H9 (cell line): ENCODE data around the gene SAMD7. TPM values are rescaled to one million over a fixed set of nuclear protein-coding genes. Genes with fewer than 3 reads are reported as not detected.

Experiments used
- DNase-seq: peaks from one replicate; pipeline ENCODE4 v3.0.0-alpha.2; 2017
- H2AFZ ChIP-seq: one replicate; pipeline ENCODE4 v1.6.1; 2013; ENCODE audit warnings: mild to moderate bottlenecking, low read length, control low read depth, moderate library complexity
- H2AK5ac ChIP-seq: 2 replicates; pipeline ENCODE4 v1.6.1; 2013; ENCODE audit warnings: low read length, control low read depth, mixed read lengths; ENCODE audit not compliant: insufficient read length
- H2BK120ac ChIP-seq: one replicate; pipeline ENCODE4 v1.6.1; 2013; ENCODE audit warnings: low read depth, mild to moderate bottlenecking, low read length, control low read depth, inconsistent platforms; ENCODE audit not compliant: poor library complexity, severe bottlenecking
- H2BK12ac ChIP-seq: 2 replicates; pipeline ENCODE4 v1.6.1; 2013; ENCODE audit warnings: low read length, control low read depth, mixed read lengths, low read depth; ENCODE audit not compliant: insufficient read length
- H2BK15ac ChIP-seq: 2 replicates; pipeline ENCODE4 v1.6.1; 2013; ENCODE audit warnings: low read depth, low read length, control low read depth
- H2BK20ac ChIP-seq: one replicate; pipeline ENCODE4 v1.6.1; 2013; ENCODE audit warnings: low read depth, mild to moderate bottlenecking, low read length, control low read depth, inconsistent platforms; ENCODE audit not compliant: poor library complexity, severe bottlenecking
- H2BK5ac ChIP-seq: 2 replicates; pipeline ENCODE4 v1.6.1; 2013; ENCODE audit warnings: low read length, control low read depth, mixed read lengths; ENCODE audit not compliant: insufficient read length
- H3K14ac ChIP-seq: 2 replicates; pipeline ENCODE4 v1.6.1; 2013; ENCODE audit warnings: low read length, control low read depth; ENCODE audit not compliant: insufficient read depth
- H3K18ac ChIP-seq: 2 replicates; pipeline ENCODE4 v1.6.1; 2013; ENCODE audit warnings: low read depth, mild to moderate bottlenecking, mixed read lengths, low read length, control low read depth; ENCODE audit not compliant: insufficient read length
- H3K23ac ChIP-seq: 2 replicates; pipeline ENCODE4 v1.6.1; 2013; ENCODE audit warnings: low read length, control low read depth, mixed read lengths, low read depth; ENCODE audit not compliant: insufficient read length
- H3K23me2 ChIP-seq: 2 replicates; pipeline ENCODE4 v1.6.1; 2013; ENCODE audit warnings: low read depth, mild to moderate bottlenecking, mixed read lengths, low read length, control low read depth; ENCODE audit not compliant: insufficient read length, poor library complexity, severe bottlenecking
- H3K27ac ChIP-seq: 2 replicates; pipeline ENCODE4 v1.5.1; 2013; ENCODE audit warnings: low read length, control low read depth, mixed read lengths, low read depth; ENCODE audit not compliant: insufficient read length
- H3K27me3 ChIP-seq: 2 replicates; pipeline ENCODE4 v1.6.1; 2013; ENCODE audit warnings: low read length, control low read depth, inconsistent platforms; ENCODE audit not compliant: insufficient read depth
- H3K4ac ChIP-seq: 2 replicates; pipeline ENCODE4 v1.6.1; 2013; ENCODE audit warnings: low read depth, mild to moderate bottlenecking, control low read depth, inconsistent platforms, low read length, moderate library complexity
- H3K4me1 ChIP-seq: 2 replicates; pipeline ENCODE4 v1.6.1; 2013; ENCODE audit warnings: low read length, control low read depth, inconsistent platforms; ENCODE audit not compliant: insufficient read depth
- H3K4me2 ChIP-seq: 2 replicates; pipeline ENCODE4 v1.6.1; 2013; ENCODE audit warnings: low read length, control low read depth, mixed read lengths; ENCODE audit not compliant: insufficient read length, insufficient read depth
- H3K56ac ChIP-seq: 2 replicates; pipeline ENCODE4 v1.6.1; 2013; ENCODE audit warnings: low read depth, mild to moderate bottlenecking, mixed read lengths, low read length, control low read depth; ENCODE audit not compliant: insufficient read length
- H3K79me1 ChIP-seq: 2 replicates; pipeline ENCODE4 v1.6.1; 2013; ENCODE audit warnings: low read depth, mild to moderate bottlenecking, moderate library complexity, low read length, control low read depth, inconsistent platforms; ENCODE audit not compliant: insufficient read depth, poor library complexity, severe bottlenecking
- H3K79me2 ChIP-seq: 2 replicates; pipeline ENCODE4 v1.6.1; 2013; ENCODE audit warnings: low read length, control low read depth, inconsistent platforms; ENCODE audit not compliant: insufficient read depth
- H3K9ac ChIP-seq: 2 replicates; pipeline ENCODE4 v1.6.1; 2013; ENCODE audit warnings: low read length, control low read depth, mixed read lengths; ENCODE audit not compliant: insufficient read length; ENCODE audit errors: extremely low read depth
- H3K9me3 ChIP-seq: one replicate; pipeline ENCODE4 v1.6.1; 2013; ENCODE audit warnings: low read depth, low read length, inconsistent platforms; ENCODE audit not compliant: control insufficient read depth
- H3T11ph ChIP-seq: one replicate; pipeline ENCODE4 v1.6.1; 2013; ENCODE audit warnings: mild to moderate bottlenecking, low read length, control low read depth, inconsistent platforms
- H4K20me1 ChIP-seq: one replicate; pipeline ENCODE4 v1.6.1; 2013; ENCODE audit not compliant: control insufficient read depth, insufficient read length, insufficient read depth
- H4K5ac ChIP-seq: 2 replicates; pipeline ENCODE4 v1.6.1; 2013; ENCODE audit warnings: low read depth, mild to moderate bottlenecking, mixed read lengths, low read length, control low read depth; ENCODE audit not compliant: insufficient read length
- H4K8ac ChIP-seq: replicated peaks from 2 replicates; pipeline ENCODE4 v1.6.1; 2013; ENCODE audit warnings: low read length, control low read depth, mixed read lengths, low read depth; ENCODE audit not compliant: insufficient read length
- H4K91ac ChIP-seq: 2 replicates; pipeline ENCODE4 v1.6.1; 2013; ENCODE audit warnings: low read depth, mild to moderate bottlenecking, moderate library complexity, mixed read lengths, low read length, control low read depth; ENCODE audit not compliant: insufficient read length
- H3K27ac Mint-ChIP-seq, 3 experiments: 2 replicates in 2 of 3; 3 replicates in 1 of 3; pipeline ENCODE4 v1.8.0; 2020 to 2021; ENCODE audit warnings: mixed read lengths in 3 of 3, mild to moderate bottlenecking in 1 of 3, moderate library complexity in 1 of 3
- H3K27me3 Mint-ChIP-seq: 2 replicates; pipeline ENCODE4 v1.8.0; 2021; ENCODE audit warnings: low read depth, mild to moderate bottlenecking, moderate library complexity, mixed read lengths
- H3K36me3 Mint-ChIP-seq, 3 experiments: 2 replicates in 2 of 3; 3 replicates in 1 of 3; pipeline ENCODE4 v1.8.0; 2020 to 2021; ENCODE audit warnings: low read depth in 3 of 3, mixed read lengths in 3 of 3; ENCODE audit not compliant: insufficient read depth in 1 of 3
- H3K4me1 Mint-ChIP-seq, 2 experiments: 2 replicates each; pipeline ENCODE4 v1.8.0; 2020; ENCODE audit warnings: mixed read lengths in 2 of 2
- H3K4me3 Mint-ChIP-seq, 2 experiments: 2 replicates in 1 of 2; 3 replicates in 1 of 2; pipeline ENCODE4 v1.8.0; 2020 to 2021; ENCODE audit warnings: mild to moderate bottlenecking in 2 of 2, mixed read lengths in 2 of 2, moderate library complexity in 1 of 2
- H3K9me3 Mint-ChIP-seq, 2 experiments: 2 replicates in 1 of 2; 3 replicates in 1 of 2; pipeline ENCODE4 v1.8.0; 2020; ENCODE audit warnings: mild to moderate bottlenecking in 2 of 2, mixed read lengths in 2 of 2, moderate library complexity in 1 of 2
- CTCF ChIP-seq: fragments of 200-600 bp; sonication (generic); conservative IDR thresholded peaks from 3 replicates; pipeline ENCODE4 v1.8.0; 2021; ENCODE audit warnings: antibody characterized with exemption, mild to moderate bottlenecking
- WGBS: extraction: QIAGEN DNeasy Blood & Tissue Kit; methylation state at CpG from one replicate; pipeline ENCODE4 v1.1.7; 2013; ENCODE audit warnings: missing lambda C conversion rate, low lambda C conversion rate, mixed read lengths; ENCODE audit not compliant: insufficient read length; ENCODE audit errors: extremely low coverage; 5-methylcytosine and 5-hydroxymethylcytosine counted together
- total RNA-seq: library from RNA; stranded (reverse); gene quantifications from 2 replicates; pipeline ENCODE4 v1.2.1, GENCODE V29; 2021

Gene SAMD7
- total RNA-seq, 1 experiment from 2014 or later, result not detected

GRCh38 chr3:169907944-169908343 lies 3.4 kb upstream of the SAMD7 start:
- H3K14ac ChIP-seq, result no peak overlapping the region
- H2BK12ac ChIP-seq, result no peak overlapping the region
- no peak overlapping the region for H4K8ac ChIP-seq
- no peak for DNase-seq
- H2AFZ ChIP-seq, result no peak overlapping the region
- TF ChIP-seq CTCF, result no peak
- H3K27ac Mint-ChIP-seq, result no peak overlapping the region
- WGBS, result no CpG with 5 or more reads among the region's 4 CpGs
- no peak overlapping the region for H3K23ac ChIP-seq
- H3K4me3 Mint-ChIP-seq, result no peak overlapping the region
- H3K27me3 ChIP-seq, result no peaks in the 10 kb centered on the region
- H3K9ac ChIP-seq, result no peak overlapping the region
- no peaks in the 10 kb centered on the region for H4K20me1 ChIP-seq
- no peaks in the 10 kb centered on the region for H3K23me2 ChIP-seq
- no peak overlapping the region for H2BK20ac ChIP-seq
- no peak overlapping the region for H4K91ac ChIP-seq
- no peaks in the 10 kb centered on the region for H3K79me2 ChIP-seq
- H3K79me1 ChIP-seq, result no peaks in the 10 kb centered on the region
- H2AK5ac ChIP-seq, result no peak overlapping the region
- no peaks in the 10 kb centered on the region; the same call in 1 of the 2 replicates for H3K27me3 Mint-ChIP-seq
- peaks cover 5 to 7% of the 10 kb centered on the region in 2 experiments; a peak in 3 of 4 replicates for H3K4me1 Mint-ChIP-seq
- peaks cover 1 to 8% (median 4%) of the 10 kb centered on the region in 3 experiments; a peak in 5 of 7 replicates for H3K36me3 Mint-ChIP-seq
- H3T11ph ChIP-seq, result no peak overlapping the region
- no peak overlapping the region for H4K5ac ChIP-seq
- no peak overlapping the region for H3K4me2 ChIP-seq
- H2BK120ac ChIP-seq, result no peak overlapping the region
- no peak overlapping the region for H3K27ac ChIP-seq
- H3K4me1 ChIP-seq, result no peaks in the 10 kb centered on the region
- H3K9me3 Mint-ChIP-seq, result peaks cover 7 to 12% of the 10 kb centered on the region in 2 experiments
- no peak overlapping the region for H2BK15ac ChIP-seq
- H3K18ac ChIP-seq, result no peak overlapping the region
- no peak overlapping the region for H3K56ac ChIP-seq
- H3K4ac ChIP-seq, result no peak overlapping the region
- no peaks in the 10 kb centered on the region for H3K9me3 ChIP-seq
- H2BK5ac ChIP-seq, result no peak overlapping the region
